Measurements from ENCODE around the gene STT3B.

DNA sequence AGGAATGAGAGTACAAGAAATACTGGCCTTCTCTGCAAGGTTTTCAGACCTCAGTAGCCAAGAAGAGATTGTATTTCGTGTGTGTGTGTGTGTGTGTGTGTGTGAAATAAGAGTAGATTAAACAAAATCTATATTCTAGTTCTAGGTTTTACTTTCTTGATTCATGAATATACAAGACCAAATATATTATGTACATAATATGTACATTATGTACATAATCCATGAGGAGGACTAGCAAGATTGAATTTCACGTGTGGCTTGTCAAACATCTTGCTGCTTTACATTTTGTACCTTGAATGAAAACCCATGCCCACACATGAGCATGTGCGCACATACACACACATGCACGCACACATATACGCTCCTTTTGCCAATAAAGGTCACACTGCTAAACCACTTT is 18.2 kb upstream of the STT3B start:
- TF ChIP-seq ZNF274 (IDR thresholded peaks at IDR 0.05; ENCODE audit: low read depth, low read length): no peak
- no peak for TF ChIP-seq YY1 (IDR thresholded peaks at IDR 0.05; ENCODE audit: insufficient read depth, insufficient read length)

Data from NT2/D1 (cell line).